H9 (cell line): ENCODE measurements around the gene RXFP3. TPM values are rescaled to one million over a fixed set of nuclear protein-coding genes. Genes with fewer than 3 reads are reported as not detected.

Experiments
- DNase-seq: peaks from one replicate; pipeline ENCODE4 v3.0.0-alpha.2; 2017
- H2AFZ ChIP-seq: one replicate; pipeline ENCODE4 v1.6.1; 2013; ENCODE audit warnings: mild to moderate bottlenecking, low read length, control low read depth, moderate library complexity
- H2AK5ac ChIP-seq: 2 replicates; pipeline ENCODE4 v1.6.1; 2013; ENCODE audit warnings: low read length, control low read depth, mixed read lengths; ENCODE audit not compliant: insufficient read length
- H2BK120ac ChIP-seq: one replicate; pipeline ENCODE4 v1.6.1; 2013; ENCODE audit warnings: low read depth, mild to moderate bottlenecking, low read length, control low read depth, inconsistent platforms; ENCODE audit not compliant: poor library complexity, severe bottlenecking
- H2BK12ac ChIP-seq: 2 replicates; pipeline ENCODE4 v1.6.1; 2013; ENCODE audit warnings: low read length, control low read depth, mixed read lengths, low read depth; ENCODE audit not compliant: insufficient read length
- H2BK15ac ChIP-seq: 2 replicates; pipeline ENCODE4 v1.6.1; 2013; ENCODE audit warnings: low read depth, low read length, control low read depth
- H2BK20ac ChIP-seq: one replicate; pipeline ENCODE4 v1.6.1; 2013; ENCODE audit warnings: low read depth, mild to moderate bottlenecking, low read length, control low read depth, inconsistent platforms; ENCODE audit not compliant: poor library complexity, severe bottlenecking
- H2BK5ac ChIP-seq: 2 replicates; pipeline ENCODE4 v1.6.1; 2013; ENCODE audit warnings: low read length, control low read depth, mixed read lengths; ENCODE audit not compliant: insufficient read length
- H3K14ac ChIP-seq: 2 replicates; pipeline ENCODE4 v1.6.1; 2013; ENCODE audit warnings: low read length, control low read depth; ENCODE audit not compliant: insufficient read depth
- H3K18ac ChIP-seq: 2 replicates; pipeline ENCODE4 v1.6.1; 2013; ENCODE audit warnings: low read depth, mild to moderate bottlenecking, mixed read lengths, low read length, control low read depth; ENCODE audit not compliant: insufficient read length
- H3K23ac ChIP-seq: 2 replicates; pipeline ENCODE4 v1.6.1; 2013; ENCODE audit warnings: low read length, control low read depth, mixed read lengths, low read depth; ENCODE audit not compliant: insufficient read length
- H3K23me2 ChIP-seq: 2 replicates; pipeline ENCODE4 v1.6.1; 2013; ENCODE audit warnings: low read depth, mild to moderate bottlenecking, mixed read lengths, low read length, control low read depth; ENCODE audit not compliant: insufficient read length, poor library complexity, severe bottlenecking
- H3K27ac ChIP-seq: 2 replicates; pipeline ENCODE4 v1.5.1; 2013; ENCODE audit warnings: low read length, control low read depth, mixed read lengths, low read depth; ENCODE audit not compliant: insufficient read length
- H3K27me3 ChIP-seq: 2 replicates; pipeline ENCODE4 v1.6.1; 2013; ENCODE audit warnings: low read length, control low read depth, inconsistent platforms; ENCODE audit not compliant: insufficient read depth
- H3K4ac ChIP-seq: 2 replicates; pipeline ENCODE4 v1.6.1; 2013; ENCODE audit warnings: low read depth, mild to moderate bottlenecking, control low read depth, inconsistent platforms, low read length, moderate library complexity
- H3K4me1 ChIP-seq: 2 replicates; pipeline ENCODE4 v1.6.1; 2013; ENCODE audit warnings: low read length, control low read depth, inconsistent platforms; ENCODE audit not compliant: insufficient read depth
- H3K4me2 ChIP-seq: 2 replicates; pipeline ENCODE4 v1.6.1; 2013; ENCODE audit warnings: low read length, control low read depth, mixed read lengths; ENCODE audit not compliant: insufficient read length, insufficient read depth
- H3K56ac ChIP-seq: 2 replicates; pipeline ENCODE4 v1.6.1; 2013; ENCODE audit warnings: low read depth, mild to moderate bottlenecking, mixed read lengths, low read length, control low read depth; ENCODE audit not compliant: insufficient read length
- H3K79me1 ChIP-seq: 2 replicates; pipeline ENCODE4 v1.6.1; 2013; ENCODE audit warnings: low read depth, mild to moderate bottlenecking, moderate library complexity, low read length, control low read depth, inconsistent platforms; ENCODE audit not compliant: insufficient read depth, poor library complexity, severe bottlenecking
- H3K79me2 ChIP-seq: 2 replicates; pipeline ENCODE4 v1.6.1; 2013; ENCODE audit warnings: low read length, control low read depth, inconsistent platforms; ENCODE audit not compliant: insufficient read depth
- H3K9ac ChIP-seq: 2 replicates; pipeline ENCODE4 v1.6.1; 2013; ENCODE audit warnings: low read length, control low read depth, mixed read lengths; ENCODE audit not compliant: insufficient read length; ENCODE audit errors: extremely low read depth
- H3K9me3 ChIP-seq: one replicate; pipeline ENCODE4 v1.6.1; 2013; ENCODE audit warnings: low read depth, low read length, inconsistent platforms; ENCODE audit not compliant: control insufficient read depth
- H3T11ph ChIP-seq: one replicate; pipeline ENCODE4 v1.6.1; 2013; ENCODE audit warnings: mild to moderate bottlenecking, low read length, control low read depth, inconsistent platforms
- H4K20me1 ChIP-seq: one replicate; pipeline ENCODE4 v1.6.1; 2013; ENCODE audit not compliant: control insufficient read depth, insufficient read length, insufficient read depth
- H4K5ac ChIP-seq: 2 replicates; pipeline ENCODE4 v1.6.1; 2013; ENCODE audit warnings: low read depth, mild to moderate bottlenecking, mixed read lengths, low read length, control low read depth; ENCODE audit not compliant: insufficient read length
- H4K8ac ChIP-seq: replicated peaks from 2 replicates; pipeline ENCODE4 v1.6.1; 2013; ENCODE audit warnings: low read length, control low read depth, mixed read lengths, low read depth; ENCODE audit not compliant: insufficient read length
- H4K91ac ChIP-seq: 2 replicates; pipeline ENCODE4 v1.6.1; 2013; ENCODE audit warnings: low read depth, mild to moderate bottlenecking, moderate library complexity, mixed read lengths, low read length, control low read depth; ENCODE audit not compliant: insufficient read length
- H3K27ac Mint-ChIP-seq, 3 experiments: 2 replicates in 2 of 3; 3 replicates in 1 of 3; pipeline ENCODE4 v1.8.0; 2020 to 2021; ENCODE audit warnings: mixed read lengths in 3 of 3, mild to moderate bottlenecking in 1 of 3, moderate library complexity in 1 of 3
- H3K27me3 Mint-ChIP-seq: 2 replicates; pipeline ENCODE4 v1.8.0; 2021; ENCODE audit warnings: low read depth, mild to moderate bottlenecking, moderate library complexity, mixed read lengths
- H3K36me3 Mint-ChIP-seq, 3 experiments: 2 replicates in 2 of 3; 3 replicates in 1 of 3; pipeline ENCODE4 v1.8.0; 2020 to 2021; ENCODE audit warnings: low read depth in 3 of 3, mixed read lengths in 3 of 3; ENCODE audit not compliant: insufficient read depth in 1 of 3
- H3K4me1 Mint-ChIP-seq, 2 experiments: 2 replicates each; pipeline ENCODE4 v1.8.0; 2020; ENCODE audit warnings: mixed read lengths in 2 of 2
- H3K4me3 Mint-ChIP-seq, 2 experiments: 2 replicates in 1 of 2; 3 replicates in 1 of 2; pipeline ENCODE4 v1.8.0; 2020 to 2021; ENCODE audit warnings: mild to moderate bottlenecking in 2 of 2, mixed read lengths in 2 of 2, moderate library complexity in 1 of 2
- H3K9me3 Mint-ChIP-seq, 2 experiments: 2 replicates in 1 of 2; 3 replicates in 1 of 2; pipeline ENCODE4 v1.8.0; 2020; ENCODE audit warnings: mild to moderate bottlenecking in 2 of 2, mixed read lengths in 2 of 2, moderate library complexity in 1 of 2
- CTCF ChIP-seq: fragments of 200-600 bp; sonication (generic); conservative IDR thresholded peaks from 3 replicates; pipeline ENCODE4 v1.8.0; 2021; ENCODE audit warnings: antibody characterized with exemption, mild to moderate bottlenecking
- WGBS: extraction: QIAGEN DNeasy Blood & Tissue Kit; methylation state at CpG from one replicate; pipeline ENCODE4 v1.1.7; 2013; ENCODE audit warnings: missing lambda C conversion rate, low lambda C conversion rate, mixed read lengths; ENCODE audit not compliant: insufficient read length; ENCODE audit errors: extremely low coverage; 5-methylcytosine and 5-hydroxymethylcytosine counted together
- total RNA-seq: library from RNA; stranded (reverse); gene quantifications from 2 replicates; pipeline ENCODE4 v1.2.1, GENCODE V29; 2021

Gene RXFP3
- total RNA-seq, 1 experiment from 2014 or later, result not detected

GRCh38 chr5:33976307-33976706, 40.1 kb downstream of the RXFP3 start:
- peaks cover 47 to 66% of the 10 kb centered on the region in 2 experiments for H3K4me1 Mint-ChIP-seq
- no peak overlapping the region for H4K8ac ChIP-seq
- no peak overlapping the region for H3K23ac ChIP-seq
- peaks cover 0 to 3% (median 0%) of the 10 kb centered on the region in 3 experiments; a peak in 1 of 7 replicates for H3K36me3 Mint-ChIP-seq
- no peaks in the 10 kb centered on the region for H4K20me1 ChIP-seq
- H3K9me3 ChIP-seq, result no peaks in the 10 kb centered on the region
- H2BK15ac ChIP-seq, result no peak overlapping the region
- H2AK5ac ChIP-seq, result no peak overlapping the region
- no peak overlapping the region for H3K4me3 Mint-ChIP-seq
- no CpG with 5 or more reads among the region's 1 CpG for WGBS
- H3K23me2 ChIP-seq, result no peaks in the 10 kb centered on the region
- H3K14ac ChIP-seq, result no peak overlapping the region
- TF ChIP-seq CTCF, result no peak
- H3K27ac ChIP-seq, result no peak overlapping the region
- no peak overlapping the region for H4K91ac ChIP-seq
- no peak overlapping the region for H2BK20ac ChIP-seq
- no peaks in the 10 kb centered on the region for H3K79me2 ChIP-seq
- no peaks in the 10 kb centered on the region for H3K27me3 Mint-ChIP-seq
- H3K4ac ChIP-seq, result no peak overlapping the region
- DNase-seq, result no peak
- H2BK12ac ChIP-seq, result no peak overlapping the region
- no peak overlapping the region for H3K56ac ChIP-seq
- H2BK5ac ChIP-seq, result no peak overlapping the region
- H3K4me2 ChIP-seq, result no peak overlapping the region
- H2AFZ ChIP-seq, result no peak overlapping the region
- no peak overlapping the region for H3K9ac ChIP-seq
- H3K4me1 ChIP-seq, result peaks cover 8% of the 10 kb centered on the region; the same call in 1 of the 2 replicates
- H3K27ac Mint-ChIP-seq, result no peak overlapping the region
- no peak overlapping the region for H2BK120ac ChIP-seq
- H3K27me3 ChIP-seq, result no peaks in the 10 kb centered on the region
- H3K79me1 ChIP-seq, result no peaks in the 10 kb centered on the region
- H3K18ac ChIP-seq, result no peak overlapping the region
- no peak overlapping the region for H4K5ac ChIP-seq
- no peak overlapping the region for H3T11ph ChIP-seq
- no peaks in the 10 kb centered on the region for H3K9me3 Mint-ChIP-seq
